ENCODE results near the gene RNF115. TPM values are rescaled to one million over a fixed set of nuclear protein-coding genes. Genes with fewer than 3 reads are reported as not detected.

Gene RNF115
- total and polyA plus RNA-seq, 2 of the 8 experiments (the other 6 are each of a cell fraction or from before 2014, with no cell fraction given): 4.7 to 10.8 TPM

- Histone ChIP-seq H4K91ac (replicated peaks; ENCODE audit: insufficient read length, low read length) (no peak overlapping the region), H2BK20ac (ENCODE audit: low read length) (no peak overlapping the region), H3K4me1 (replicated peaks in 1 of 4; ENCODE audit: control insufficient read depth in 3 of 4, insufficient read depth in 4 of 4, low read length in 3 of 4) (peaks cover 0 to 3% (median under 1%) of the 10 kb centered on the region in 4 experiments; a peak in 2 of 7 replicates), H3K56ac (replicated peaks; ENCODE audit: insufficient read length, low read depth, low read length) (no peak overlapping the region), H3K27me3 (replicated peaks in 1 of 4; ENCODE audit: control insufficient read depth in 3 of 4, extremely low read depth in 1 of 4, insufficient read depth in 3 of 4, low read length in 3 of 4) (no peaks in the 10 kb centered on the region), H3K27ac (ENCODE audit: low read depth, low read length) (no peak overlapping the region), H2BK12ac (ENCODE audit: low read depth, low read length) (no peak overlapping the region), H2BK5ac (ENCODE audit: low read depth, low read length) (no peak overlapping the region), H3K4ac (replicated peaks; ENCODE audit: insufficient read length, low read depth, low read length) (no peak overlapping the region), H3K9ac (replicated peaks in 1 of 4; ENCODE audit: extremely low read depth in 1 of 4, low read depth in 3 of 4, low read length in 3 of 4) (no peak overlapping the region), H3K9me3 (ENCODE audit: insufficient read depth in 2 of 2, low read depth in 1 of 2, low read length in 1 of 2) (no peaks in the 10 kb centered on the region), H3K23ac (ENCODE audit: insufficient read length) (no peak overlapping the region), H3K23me2 (ENCODE audit: low read depth, low read length) (no peaks in the 10 kb centered on the region), H4K8ac (ENCODE audit: extremely low read depth, insufficient read depth, low read length) (no peak overlapping the region), H3K79me1 (ENCODE audit: low read depth, low read length) (no peaks in the 10 kb centered on the region), H3K79me2 (ENCODE audit: control insufficient read depth in 1 of 2, insufficient read depth in 2 of 2, low read length in 2 of 2) (no peaks in the 10 kb centered on the region), H2BK120ac (replicated peaks; ENCODE audit: low read depth, low read length) (no peak overlapping the region), H3K14ac (ENCODE audit: insufficient read length) (no peak overlapping the region), H3K4me2 (ENCODE audit: insufficient read depth in 1 of 2, low read depth in 2 of 2, low read length in 2 of 2) (no peak overlapping the region), H2BK15ac (ENCODE audit: low read length) (no peak overlapping the region), H4K20me1 (replicated peaks in 1 of 2; ENCODE audit: control insufficient read depth in 1 of 2, insufficient read depth in 2 of 2, low read length in 2 of 2) (no peaks in the 10 kb centered on the region), H3K36me3 (ENCODE audit: control insufficient read depth in 2 of 4, insufficient read depth in 4 of 4, low read length in 3 of 4) (no peaks in the 10 kb centered on the region), H2AFZ (ENCODE audit: low read length) (no peak overlapping the region), H2AK5ac (ENCODE audit: low read depth, low read length) (no peak overlapping the region), H4K5ac (ENCODE audit: insufficient read length, low read depth, low read length) (no peak overlapping the region), H3K4me3 (ENCODE audit: extremely low read depth in 1 of 4, insufficient read depth in 2 of 4, low read depth in 3 of 4, low read length in 4 of 4) (no peak overlapping the region), H3K18ac (ENCODE audit: extremely low read depth, low read length) (no peak overlapping the region)
- no peak for FAIRE-seq
- ChIA-PET POLR2A (ENCODE audit: partially characterized antibody) (no interaction called here), CTCF (ENCODE audit: partially characterized antibody) (interaction anchor here (0.9 to 1.4 kb wide), 2 partner anchors 29 to 157 kb away, joined by 3 read pairs; no protein-coding TSS in a partner anchor)
- no peak for DNase-seq (ENCODE audit: low read depth in 1 of 2, low spot score in 2 of 2)
- 84% methylated on average over 9 of the region's 11 CpGs; no CpG with 5 or more reads in 1 of the 2 experiments for WGBS, 2 experiments (ENCODE audit: extremely low coverage in 1 of 2, insufficient coverage in 1 of 2, insufficient read length in 1 of 2, insufficient replicate concordance in 2 of 2, low coverage in 1 of 2, low lambda C conversion rate in 2 of 2, missing lambda C conversion rate in 1 of 2)
- TF ChIP-seq SAP30 (IDR thresholded peaks at IDR 0.05; ENCODE audit: insufficient read depth, insufficient replicate concordance, low read length): no peak
- TF ChIP-seq JUND (IDR thresholded peaks at IDR 0.05; ENCODE audit: low read length): no peak
- TF ChIP-seq ATF2 (IDR thresholded peaks at IDR 0.05; ENCODE audit: low read length): no peak
- TF ChIP-seq E2F6 (IDR thresholded peaks at IDR 0.05): no peak
- no peak for TF ChIP-seq CHD2 (IDR thresholded peaks at IDR 0.05; ENCODE audit: low read length)
- no peak for TF ChIP-seq FOSL1 (IDR thresholded peaks at IDR 0.05; ENCODE audit: insufficient read depth, low read depth, low read length)
- TF ChIP-seq TCF12 (IDR thresholded peaks at IDR 0.05; ENCODE audit: low read depth, low read length): no peak
- no peak for TF ChIP-seq SIRT6 (IDR thresholded peaks at IDR 0.05; ENCODE audit: low read length)
Observed at GRCh38 chr1:145692785-145693443, 131.0 kb downstream of the RNF115 start.

All from H1 (cell line).